GM12878 (cell line): ENCODE measurements around the gene URAD. TPM values are rescaled to one million over a fixed set of nuclear protein-coding genes. Genes with fewer than 3 reads are reported as not detected.

Source experiments
- ATAC-seq: fragments of 200-7000 bp; cut with Tn5 transposase; 3 replicates; pipeline ENCODE4 v1.9.1; 2020; ENCODE audit warnings: mild to moderate bottlenecking, moderate library complexity
- BruUV-seq: library from RNA; stranded (reverse); fragments of 400-500 nt; replicated peaks from 2 replicates; lab custom pipeline; 2021; lab: Mats Ljungman, UMichigan
- CTCF ChIA-PET: fragments of 300-600 bp; sonication (Branson Sonifier 250); formaldehyde crosslinking; extraction: SDS; loops from one replicate; lab custom pipeline; 2021; ENCODE audit warnings: inconsistent platforms; lab: Yijun Ruan, JAX
- POLR2A ChIA-PET: fragments of 350-600 bp; formaldehyde crosslinking; extraction: SDS; loops from one replicate; lab custom pipeline; 2021; ENCODE audit warnings: inconsistent platforms; lab: Charles Lee
- RAD21 ChIA-PET: fragments of 300-600 bp; sonication (Branson Sonifier 250); formaldehyde crosslinking; loops from one replicate; lab custom pipeline; 2023; ENCODE audit warnings: antibody characterized with exemption; ENCODE audit not compliant: unreplicated experiment; lab: Charles Lee
- SMC1A ChIA-PET: fragments of 300-600 bp; sonication (Branson Sonifier 250); formaldehyde crosslinking; loops from one replicate; lab custom pipeline; 2023; ENCODE audit not compliant: unreplicated experiment, uncharacterized antibody; lab: Charles Lee
- DNase-seq: peaks from one replicate; pipeline ENCODE4 v3.0.0-alpha.2; 2011; ENCODE audit warnings: low read depth, low spot score
- FAIRE-seq: peaks from 3 replicates; lab custom pipeline; 2011; peaks lifted over from hg19 to GRCh38; lab: Jason Lieb, UNC
- H2AFZ ChIP-seq: 2 replicates; pipeline ENCODE4 v1.6.0; 2011; ENCODE audit warnings: low read depth, low read length, control low read depth; ENCODE audit not compliant: control insufficient read depth
- H3K27ac ChIP-seq: 2 replicates; pipeline ENCODE4 v1.5.1; 2011; ENCODE audit warnings: control low read depth; ENCODE audit not compliant: control insufficient read depth, insufficient read depth
- H3K27me3 ChIP-seq, 2 experiments: replicated peaks in 1 of 2; 2 replicates each; pipeline versions ENCODE4 v1.6.0 to v1.6.1; 2011; ENCODE audit warnings: low read length in 1 of 2; ENCODE audit not compliant: control insufficient read depth in 2 of 2, insufficient read depth in 2 of 2
- H3K36me3 ChIP-seq, 2 experiments: 2 replicates each; pipeline ENCODE4 v1.5.1; 2011; ENCODE audit warnings: low read length in 1 of 2; ENCODE audit not compliant: control insufficient read depth in 2 of 2, insufficient read depth in 2 of 2
- H3K4me1 ChIP-seq: 2 replicates; pipeline ENCODE4 v1.6.1; 2011; ENCODE audit warnings: mild to moderate bottlenecking, low read length, moderate library complexity, mixed read lengths; ENCODE audit not compliant: control insufficient read depth, insufficient read depth
- H3K4me2 ChIP-seq: 2 replicates; pipeline ENCODE4 v1.6.0; 2011; ENCODE audit warnings: control low read depth; ENCODE audit not compliant: control insufficient read depth, insufficient read depth
- H3K4me3 ChIP-seq: fragments of 200-600 bp; sonication (generic); 2 replicates; pipeline ENCODE4 v1.5.1; 2016
- H3K79me2 ChIP-seq: 2 replicates; pipeline ENCODE4 v1.6.0; 2011; ENCODE audit warnings: low read length; ENCODE audit not compliant: control insufficient read depth, insufficient read depth
- H3K9ac ChIP-seq: 2 replicates; pipeline ENCODE4 v1.8.0; 2011; ENCODE audit warnings: low read length, control low read depth, mixed read lengths; ENCODE audit not compliant: control insufficient read depth, insufficient read depth
- H3K9me3 ChIP-seq: replicated peaks from 3 replicates; pipeline ENCODE4 v1.5.1; 2011; ENCODE audit warnings: mild to moderate bottlenecking, low read length; ENCODE audit not compliant: control insufficient read depth, insufficient read depth
- H4K20me1 ChIP-seq: 2 replicates; pipeline ENCODE4 v1.6.0; 2011; ENCODE audit not compliant: control insufficient read depth, insufficient read depth
- BCL11A ChIP-seq: IDR thresholded peaks from 2 replicates; pipeline ENCODE4 v1.6.1; 2011; ENCODE audit warnings: low read depth, low read length
- BCL3 ChIP-seq: IDR thresholded peaks from 2 replicates; pipeline ENCODE4 v1.6.1; 2011; ENCODE audit warnings: borderline replicate concordance, low read depth, mild to moderate bottlenecking, moderate library complexity, low read length; ENCODE audit not compliant: insufficient read depth, poor library complexity, severe bottlenecking
- BMI1 ChIP-seq: fragments of 450-650 bp; IDR thresholded peaks from 2 replicates; pipeline ENCODE4 v1.6.1; 2016; ENCODE audit warnings: mild to moderate bottlenecking, moderate library complexity, borderline replicate concordance
- CEBPZ ChIP-seq: fragments of 150-350 bp; IDR thresholded peaks from 2 replicates; pipeline ENCODE4 v1.6.1; 2016; ENCODE audit warnings: low read depth, low read length
- IRF4 ChIP-seq: IDR thresholded peaks from 2 replicates; pipeline ENCODE4 v1.6.1; 2011; ENCODE audit warnings: low read depth, low read length
- MEF2A ChIP-seq: IDR thresholded peaks from 2 replicates; pipeline ENCODE4 v1.6.1; 2011; ENCODE audit warnings: low read depth, mild to moderate bottlenecking, low read length, moderate library complexity; ENCODE audit not compliant: insufficient read depth
- PBX3 ChIP-seq: IDR thresholded peaks from 2 replicates; pipeline ENCODE4 v1.6.1; 2011; ENCODE audit warnings: mild to moderate bottlenecking, low read depth, low read length, moderate library complexity; ENCODE audit not compliant: insufficient replicate concordance
- RB1 ChIP-seq: fragments of 450-650 bp; formaldehyde crosslinking; IDR thresholded peaks from 2 replicates; pipeline ENCODE4 v1.6.1; 2017; ENCODE audit warnings: mild to moderate bottlenecking, borderline replicate concordance
- SMARCA5 ChIP-seq: fragments of 450-650 bp; IDR thresholded peaks from 2 replicates; pipeline ENCODE4 v1.6.1; 2017; ENCODE audit warnings: mild to moderate bottlenecking
- WGBS: methylation state at CpG from one replicate; pipeline ENCODE4 v1.1.6; 2016; ENCODE audit warnings: low lambda C conversion rate; ENCODE audit not compliant: insufficient replicate concordance, insufficient coverage; ENCODE audit errors: missing lambda C conversion rate; 5-methylcytosine and 5-hydroxymethylcytosine counted together
- in situ Hi-C: fragments of 300-500 bp; cut with MboI; formaldehyde crosslinking; loops from 9 replicates; pipeline ENCODE4 v1.14.3; 2018; ENCODE audit warnings: mixed read lengths
- intact Hi-C: fragments of 100-400 bp; cut with micrococcal nuclease; formaldehyde crosslinking; loops from one replicate; pipeline ENCODE4 v1.14.2; 2022; ENCODE audit not compliant: unreplicated experiment
- polyA plus RNA-seq, 11 experiments: library from polyadenylated mRNA; depleted of rRNA in 4 of 11; unstranded in 6 of 11; stranded (reverse) in 5 of 11; fragments of >200 nt; fragmentation: Nextera tagmentation in 4 of 11; fragmentation: Illumina TruSeq in 1 of 11; extraction: Ambion mirVana in 4 of 11; extraction: Trizol in 1 of 11; gene quantifications; 1 replicate in 1 of 11; 2 replicates in 10 of 11; pipeline versions ENCODE4 v1.2.1 to v1.2.3, GENCODE V29; 2011 to 2016; ENCODE audit warnings: inconsistent platforms in 2 of 11, missing spikeins in 2 of 11, low read depth in 1 of 11
- total RNA-seq, 4 experiments: library from RNA; depleted of rRNA in 3 of 4; stranded (reverse); fragments of >200 nt in 3 of 4; fragmentation: Illumina TruSeq in 1 of 4; extraction: Trizol in 1 of 4; gene quantifications; 2 replicates each; pipeline versions ENCODE4 v1.2.1 to v1.2.3, GENCODE V29; 2013 to 2021

URAD gene
- total and polyA plus RNA-seq, 10 of the 15 experiments (the other 5 are each of a cell fraction or from before 2014, with no cell fraction given): not detected

- TF ChIP-seq RB1 (no peak), MEF2A (no peak), BMI1 (no peak), CEBPZ (no peak), SMARCA5 (no peak), IRF4 (no peak), BCL11A (no peak), PBX3 (no peak), BCL3 (no peak)
- TF ChIP-seq, all 136 proteins: peak for 0
- Histone ChIP-seq H2AFZ (no peak overlapping the region), H3K4me2 (no peak overlapping the region), H3K27me3 (no peaks in the 10 kb centered on the region), H3K79me2 (no peaks in the 10 kb centered on the region), H3K9ac (no peak overlapping the region), H3K27ac (no peak overlapping the region), H3K4me3 (no peak overlapping the region), H3K4me1 (peaks cover 10% of the 10 kb centered on the region), H3K9me3 (no peaks in the 10 kb centered on the region), H3K36me3 (no peaks in the 10 kb centered on the region), H4K20me1 (no peaks in the 10 kb centered on the region)
- intact Hi-C loops: no loop called here
- no peak for DNase-seq
- peak; percentile 15 for ATAC-seq
- ChIA-PET SMC1A (interaction anchor here (0.6 to 2.6 kb wide), 9 partner anchors 9 to 127 kb away, joined by 3 to 9 read pairs (median 4); no protein-coding TSS in a partner anchor), RAD21 (interaction anchor here (0.5 to 2.5 kb wide), 9 partner anchors 13 to 194 kb away, joined by 3 to 7 read pairs (median 3); no protein-coding TSS in a partner anchor), CTCF (interaction anchor here (0.6 to 1.9 kb wide), 5 partner anchors 14 to 186 kb away, joined by 3 to 7 read pairs (median 4); no protein-coding TSS in a partner anchor), POLR2A (interaction anchor here (0.8 kb wide), 1 partner anchor 36 kb away, joined by 3 read pairs; no protein-coding TSS in a partner anchor)
- in situ Hi-C loops: no loop called here
- BruUV-seq: no TSS peak
- WGBS: 83% methylated on average over 4 of the region's 4 CpGs
- FAIRE-seq: no peak
Measured at GRCh38 chr13:28012383-28012782, 23.9 kb upstream of the URAD start.
